ENCODE measurements around the gene PIPOX. TPM values are rescaled to one million over a fixed set of nuclear protein-coding genes. Genes with fewer than 3 reads are reported as not detected.

PIPOX gene
- total and polyA plus RNA-seq, 9 of the 15 experiments (the other 6 are each of a cell fraction or from before 2014, with no cell fraction given): 0.15 to 2.2 (median 0.58) TPM; not detected in 2

DNA sequence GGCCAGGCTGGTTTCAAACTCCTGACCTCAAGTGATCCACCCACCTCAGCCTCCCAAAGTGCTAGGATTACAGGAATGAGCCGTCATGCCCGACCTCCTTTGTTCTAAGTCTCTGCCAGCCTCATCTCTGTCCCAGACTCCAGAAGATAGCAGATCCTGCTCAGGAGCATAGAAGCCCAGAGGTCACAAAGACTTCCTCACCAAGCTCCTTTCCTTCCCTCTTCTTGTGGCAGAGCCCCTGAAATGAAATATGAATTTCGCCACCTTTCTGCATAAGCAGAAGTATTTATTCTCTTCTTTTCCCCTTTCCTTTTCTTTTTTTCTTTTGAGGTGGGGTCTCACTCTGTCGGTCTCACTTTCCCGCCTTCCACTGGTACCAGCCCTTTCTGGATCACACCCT lies 11.5 kb upstream of the PIPOX start:
- in situ Hi-C loops (cut with MboI) (no loop called here), intact Hi-C loops (cut with micrococcal nuclease) (no loop called here)
- no peak overlapping the region for H3K4me2 ChIP-seq (ENCODE audit: insufficient read depth, low read length)
- ATAC-seq (no peak), FAIRE-seq (no peak), DNase-seq (ENCODE audit: extremely low read depth in 1 of 4, low spot score in 3 of 4) (no peak)
- H3K9me1 ChIP-seq (ENCODE audit: control insufficient read depth, insufficient read depth, low read length): no peaks in the 10 kb centered on the region
- no peak overlapping the region for H3K27ac ChIP-seq (ENCODE audit: extremely low read depth, low read depth, low read length)
- no peaks in the 10 kb centered on the region for H3K4me1 ChIP-seq (replicated peaks in 1 of 2; ENCODE audit: control insufficient read depth in 2 of 2, insufficient read depth in 2 of 2, low read length in 2 of 2)
- H4K20me1 ChIP-seq (replicated peaks; ENCODE audit: control insufficient read depth, insufficient read depth, low read length): peaks cover 6% of the 10 kb centered on the region; the same call in 1 of the 2 replicates
- H3K4me3 ChIP-seq: no peak overlapping the region
- 1% methylated on average over 5 of the region's 5 CpGs for WGBS (ENCODE audit: insufficient coverage, low coverage, missing lambda C conversion rate)
- BruUV-seq (replicated peaks): no TSS peak
- H2AFZ ChIP-seq (ENCODE audit: low read depth, low read length): no peak overlapping the region
- peaks cover 26 to 56% of the 10 kb centered on the region in 2 experiments for H3K27me3 ChIP-seq (ENCODE audit: control insufficient read depth in 2 of 2, insufficient read depth in 2 of 2, low read length in 2 of 2)
- ChIA-PET CTCF (ENCODE audit: low intra/inter-chr PET ratio) (no interaction called here), POLR2A (interaction anchor here (0.6 kb wide), 1 partner anchor 17 kb away, joined by 3 read pairs; no protein-coding TSS in a partner anchor)
- H3K36me3 ChIP-seq (ENCODE audit: control insufficient read depth, insufficient read depth, low read length): no peaks in the 10 kb centered on the region
- H3K79me2 ChIP-seq (ENCODE audit: control insufficient read depth, insufficient read depth, low read length): no peaks in the 10 kb centered on the region
- peaks cover 1% of the 10 kb centered on the region; the same call in 1 of the 2 replicates for H3K9me3 ChIP-seq (replicated peaks; ENCODE audit: control insufficient read depth, insufficient read depth, low read depth, low read length)
- TF ChIP-seq CAMTA2 (CRISPR knock-in tag; conservative IDR thresholded peaks at IDR 0.05): no peak
- no peak for TF ChIP-seq XRCC5 (IDR thresholded peaks at IDR 0.05; ENCODE audit: low read depth, low read length)
- TF ChIP-seq KHSRP (IDR thresholded peaks at IDR 0.05): no peak
- TF ChIP-seq GATA2 (CRISPR knock-in tag; IDR thresholded peaks at IDR 0.05): no peak
- no peak for TF ChIP-seq YBX1 (IDR thresholded peaks at IDR 0.05)
- no peak for TF ChIP-seq KDM4B (IDR thresholded peaks at IDR 0.05; ENCODE audit: borderline replicate concordance in 2 of 2, low read depth in 1 of 2)
- TF ChIP-seq, protein P1, sequence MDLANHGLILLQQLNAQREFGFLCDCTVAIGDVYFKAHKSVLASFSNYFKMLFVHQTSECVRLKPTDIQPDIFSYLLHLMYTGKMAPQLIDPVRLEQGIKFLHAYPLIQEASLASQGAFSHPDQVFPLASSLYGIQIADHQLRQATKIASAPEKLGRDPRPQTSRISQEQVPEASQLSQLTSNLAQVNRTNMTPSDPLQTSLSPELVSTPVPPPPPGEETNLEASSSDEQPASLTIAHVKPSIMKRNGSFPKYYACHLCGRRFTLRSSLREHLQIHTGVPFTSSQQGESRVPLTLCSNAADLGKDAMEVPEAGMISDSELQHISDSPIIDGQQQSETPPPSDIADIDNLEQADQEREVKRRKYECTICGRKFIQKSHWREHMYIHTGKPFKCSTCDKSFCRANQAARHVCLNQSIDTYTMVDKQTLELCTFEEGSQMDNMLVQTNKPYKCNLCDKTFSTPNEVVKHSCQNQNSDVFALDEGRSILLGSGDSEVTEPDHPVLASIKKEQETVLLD (IDR thresholded peaks at IDR 0.05): no peak
- no peak for TF ChIP-seq ZFPM2 (CRISPR knock-in tag; IDR thresholded peaks at IDR 0.05)
- TF ChIP-seq, protein P2, sequence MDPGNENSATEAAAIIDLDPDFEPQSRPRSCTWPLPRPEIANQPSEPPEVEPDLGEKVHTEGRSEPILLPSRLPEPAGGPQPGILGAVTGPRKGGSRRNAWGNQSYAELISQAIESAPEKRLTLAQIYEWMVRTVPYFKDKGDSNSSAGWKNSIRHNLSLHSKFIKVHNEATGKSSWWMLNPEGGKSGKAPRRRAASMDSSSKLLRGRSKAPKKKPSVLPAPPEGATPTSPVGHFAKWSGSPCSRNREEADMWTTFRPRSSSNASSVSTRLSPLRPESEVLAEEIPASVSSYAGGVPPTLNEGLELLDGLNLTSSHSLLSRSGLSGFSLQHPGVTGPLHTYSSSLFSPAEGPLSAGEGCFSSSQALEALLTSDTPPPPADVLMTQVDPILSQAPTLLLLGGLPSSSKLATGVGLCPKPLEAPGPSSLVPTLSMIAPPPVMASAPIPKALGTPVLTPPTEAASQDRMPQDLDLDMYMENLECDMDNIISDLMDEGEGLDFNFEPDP (CRISPR knock-in tag; IDR thresholded peaks at IDR 0.05): no peak
- no peak for TF ChIP-seq NFRKB (IDR thresholded peaks at IDR 0.05; ENCODE audit: low read depth)
- no peak for TF ChIP-seq SMARCC2 (IDR thresholded peaks at IDR 0.05; ENCODE audit: low read depth)
- no peak for TF ChIP-seq ZNF274 (IDR thresholded peaks at IDR 0.05; ENCODE audit: borderline replicate concordance, low read depth, low read length)
- TF ChIP-seq ZNF75A (CRISPR knock-in tag; IDR thresholded peaks at IDR 0.05): no peak
- TF ChIP-seq SMAD4 (CRISPR knock-in tag; conservative IDR thresholded peaks at IDR 0.05): no peak
- no peak for TF ChIP-seq ZNF830 (CRISPR knock-in tag; IDR thresholded peaks at IDR 0.05)
- TF ChIP-seq ZEB2 (IDR thresholded peaks at IDR 0.05): no peak
- TF ChIP-seq ZNF121 (CRISPR knock-in tag; conservative IDR thresholded peaks at IDR 0.05): no peak
- TF ChIP-seq KDM2B (CRISPR knock-in tag; IDR thresholded peaks at IDR 0.05): no peak
- no peak for TF ChIP-seq TEAD2 (tag; IDR thresholded peaks at IDR 0.05)
- TF ChIP-seq RBFOX2 (IDR thresholded peaks at IDR 0.05; ENCODE audit: low read depth, low read length): no peak
- H3K9ac ChIP-seq (ENCODE audit: insufficient read depth in 1 of 2, low read depth in 2 of 2, low read length in 2 of 2): no peak overlapping the region

Measured in K562 (cell line).